Right renal pelvis (tissue), 4 donors: Measurements from ENCODE around the gene HSPA6. TPM values are rescaled to one million over a fixed set of nuclear protein-coding genes. Genes with fewer than 3 reads are reported as not detected.
"Not testable (repeated sequence)": the region's sequence is repeated elsewhere in the genome, so short reads cannot be mapped to it uniquely, and the experiment has no call there.

Experiments used
- DNase-seq, 4 donors: peaks; one replicate each; pipeline ENCODE4 v3.0.0-alpha.2; 2013; ENCODE audit warnings: low read depth in 4 of 4, low spot score in 3 of 4, missing footprints in 1 of 4
- polyA plus RNA-seq, 4 donors: library from polyadenylated mRNA; unstranded; fragments of 120-200 nt; gene quantifications; one replicate each; pipeline ENCODE4 v1.2.1, GENCODE V29; 2013; ENCODE audit not compliant: insufficient read length in 4 of 4

HSPA6 gene
- polyA plus RNA-seq, 4 donors = 0.34 to 0.49 (median 0.44) TPM

- no peak for DNase-seq
Measured at GRCh38 chr1:161502641-161503393, 21.5 kb upstream of the HSPA6 start.

GRCh38 chr1:161503394-161503748 lies 21.0 kb upstream of the HSPA6 start:
- no peak for DNase-seq

- no peak for DNase-seq
Measured at GRCh38 chr1:161505686-161506085, 18.7 kb upstream of the HSPA6 start.

- DNase-seq = no peak
Measured at GRCh38 chr1:161506336-161507223, 17.8 kb upstream of the HSPA6 start.

GRCh38 chr1:161510477-161510876 lies 13.9 kb upstream of the HSPA6 start:
- DNase-seq = no peak

GRCh38 chr1:161511018-161511755 lies 13.2 kb upstream of the HSPA6 start:
- no peak for DNase-seq

GRCh38 chr1:161511756-161512060 lies 12.6 kb upstream of the HSPA6 start:
- no peak for DNase-seq

GRCh38 chr1:161512636-161513447 lies 11.5 kb upstream of the HSPA6 start:
- not testable (repeated sequence) for DNase-seq

GRCh38 chr1:161513448-161513780 lies 10.9 kb upstream of the HSPA6 start:
- not testable (repeated sequence) for DNase-seq

- not testable (repeated sequence) for DNase-seq
Measured at GRCh38 chr1:161513953-161514352, 10.4 kb upstream of the HSPA6 start.

- DNase-seq = not testable (repeated sequence)
Measured at GRCh38 chr1:161523041-161523816, 1.1 kb upstream of the HSPA6 start.

GRCh38 chr1:161524742-161525291 lies 477 bp downstream of the HSPA6 start:
- not testable (repeated sequence) for DNase-seq

- DNase-seq = not testable (repeated sequence)
Measured at GRCh38 chr1:161525321-161525720, 981 bp downstream of the HSPA6 start.

GRCh38 chr1:161525918-161526317 lies 1.6 kb downstream of the HSPA6 start:
- DNase-seq = not testable (repeated sequence)

GRCh38 chr1:161528550-161528949 lies 4.2 kb downstream of the HSPA6 start:
- not testable (repeated sequence) for DNase-seq

- not testable (repeated sequence) for DNase-seq
Measured at GRCh38 chr1:161529463-161530104, 5.2 kb downstream of the HSPA6 start.

GRCh38 chr1:161530158-161530557 lies 5.8 kb downstream of the HSPA6 start:
- DNase-seq = not testable (repeated sequence)

- DNase-seq = peak in 3 of 4 donors; percentile 74 to 81 (median 76)
Measured at GRCh38 chr1:161530671-161531641, 6.6 kb downstream of the HSPA6 start.
